ENCODE results near the gene SHLD1. TPM values are rescaled to one million over a fixed set of nuclear protein-coding genes. Genes with fewer than 3 reads are reported as not detected.
A peak's percentile ranks its signal among the peaks of the same experiment; 100 is the strongest.
"Not testable (repeated sequence)": the region's sequence is repeated elsewhere in the genome, so short reads cannot be mapped to it uniquely, and the experiment has no call there.

The SHLD1 gene
- total RNA-seq, 4 donors from 2014 or later: 1.2 to 4.0 (median 3.2) TPM

DNA sequence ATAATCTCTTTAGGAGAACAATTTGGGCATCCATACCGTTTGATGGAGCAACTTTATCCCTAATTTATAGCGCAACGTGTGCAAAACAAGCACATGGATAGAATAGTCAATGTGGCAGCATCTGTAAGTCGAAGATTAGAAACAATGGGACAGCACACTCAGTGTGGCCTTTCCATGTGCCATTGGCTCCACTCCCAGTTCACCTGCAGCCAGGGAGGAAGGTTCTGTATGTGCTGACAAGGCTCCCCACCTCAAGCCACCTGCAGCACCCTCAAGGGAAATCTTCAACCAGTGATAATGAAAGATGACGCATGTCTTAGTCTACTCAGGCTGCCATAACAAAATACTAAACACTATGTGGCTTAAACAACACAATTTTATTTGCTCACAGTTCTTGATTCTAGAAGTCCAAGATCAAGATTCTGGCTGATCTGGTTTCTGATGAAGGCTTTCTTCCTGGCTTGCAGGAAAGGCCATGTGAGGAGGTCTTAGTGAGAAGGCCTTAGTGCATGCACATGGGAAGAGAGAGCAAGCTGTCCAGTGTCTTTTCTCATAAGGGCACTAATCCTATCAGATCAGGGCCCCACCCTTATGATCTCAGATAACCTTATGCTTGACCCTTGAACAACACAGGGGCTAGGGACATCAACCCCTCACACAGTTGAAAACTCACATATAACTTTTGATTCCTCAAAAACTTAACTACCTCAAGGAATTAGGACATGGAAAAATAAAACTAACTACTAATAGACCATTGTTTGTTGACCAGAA, 34.9 kb upstream of the SHLD1 start:
- no peak for TF ChIP-seq CTCF (IDR thresholded peaks at IDR 0.05)
- no peak for DNase-seq (ENCODE audit: low spot score)
- no peak for ATAC-seq (ENCODE audit: low FRiP score)

GRCh38 chr20:5716953-5717352, 33.2 kb upstream of the SHLD1 start:
- no peak for DNase-seq (ENCODE audit: low spot score)
- ATAC-seq (ENCODE audit: low FRiP score): no peak
- TF ChIP-seq CTCF (IDR thresholded peaks at IDR 0.05): no peak

DNA sequence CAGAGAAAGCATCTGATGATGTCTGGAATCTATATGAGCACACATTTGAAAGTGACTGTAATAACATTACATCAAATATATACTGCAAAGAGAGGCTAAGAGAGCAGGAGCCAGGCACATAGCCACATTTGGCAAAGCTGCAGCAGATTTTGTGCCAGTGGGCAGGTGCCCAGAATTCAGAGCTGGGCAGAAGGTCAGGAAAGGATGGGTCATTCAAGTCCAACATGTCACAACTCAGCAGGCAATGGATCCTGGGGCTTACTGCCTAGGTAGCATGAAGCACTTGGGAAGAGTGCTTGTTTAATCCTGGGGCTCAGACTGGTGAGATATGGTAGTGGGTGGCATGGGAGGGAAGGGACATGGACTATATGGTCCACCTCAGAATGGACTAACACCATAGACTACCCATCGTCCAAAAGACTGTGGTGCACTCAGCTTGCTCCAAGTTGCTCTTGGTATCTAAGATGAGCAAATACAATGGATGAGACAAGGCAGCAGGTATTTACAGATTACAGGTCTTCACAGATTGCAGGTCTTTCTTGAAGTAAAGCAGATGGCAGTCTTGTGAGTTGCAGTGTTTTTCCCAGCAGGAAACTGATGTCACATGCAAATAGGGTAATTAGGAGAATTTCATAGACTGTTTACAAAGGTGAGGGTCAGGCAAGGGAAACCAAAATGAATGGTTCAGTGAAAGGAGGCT, 31.2 kb upstream of the SHLD1 start:
- DNase-seq (ENCODE audit: low spot score): no peak
- no peak for ATAC-seq (ENCODE audit: low FRiP score)
- no peak for TF ChIP-seq CTCF (IDR thresholded peaks at IDR 0.05)

GRCh38 chr20:5719861-5720403, 30.3 kb upstream of the SHLD1 start:
- TF ChIP-seq CTCF (IDR thresholded peaks at IDR 0.05): no peak
- DNase-seq (ENCODE audit: low spot score) (no peak), ATAC-seq (ENCODE audit: low FRiP score) (no peak)

DNA sequence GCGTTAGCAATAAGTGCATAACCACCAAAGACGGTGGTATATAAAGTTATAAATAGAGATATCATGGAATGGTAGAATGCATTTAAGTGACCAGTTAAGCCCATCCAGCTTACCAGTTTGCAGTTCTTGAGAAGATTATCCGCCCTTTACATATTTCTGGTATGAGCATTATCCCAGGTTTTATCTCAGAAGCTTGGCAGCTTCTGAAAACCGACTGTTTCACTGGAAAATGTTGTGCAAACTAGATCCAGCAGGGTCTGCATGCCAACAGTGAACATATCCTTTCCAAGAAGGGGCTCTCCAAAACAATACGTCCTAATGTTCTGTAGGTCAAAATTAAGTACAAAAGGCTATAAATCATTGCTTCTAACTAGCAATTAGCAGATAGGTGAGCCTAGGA, 29.5 kb upstream of the SHLD1 start:
- DNase-seq (ENCODE audit: low spot score) (no peak), ATAC-seq (ENCODE audit: low FRiP score) (peak; percentile 48)
- TF ChIP-seq CTCF (IDR thresholded peaks at IDR 0.05): no peak

GRCh38 chr20:5721356-5721755, 28.8 kb upstream of the SHLD1 start:
- not testable (repeated sequence) for ATAC-seq (ENCODE audit: low FRiP score); DNase-seq (ENCODE audit: low spot score)

- DNase-seq (ENCODE audit: low spot score): no peak
- no peak for TF ChIP-seq CTCF (IDR thresholded peaks at IDR 0.05)
- ATAC-seq (ENCODE audit: low FRiP score): no peak
Measured at GRCh38 chr20:5722927-5723326, 27.3 kb upstream of the SHLD1 start.

- ATAC-seq (ENCODE audit: low FRiP score); DNase-seq (ENCODE audit: low spot score): not testable (repeated sequence)
Measured at GRCh38 chr20:5725183-5725463, 25.1 kb upstream of the SHLD1 start.
